Neural progenitor cell (in vitro differentiated cells): ENCODE measurements around the gene ADAM8. TPM values are rescaled to one million over a fixed set of nuclear protein-coding genes. Genes with fewer than 3 reads are reported as not detected.

ENCODE experiments used
- DNase-seq: peaks from one replicate; pipeline ENCODE4 v3.0.0-alpha.2; 2016; ENCODE audit warnings: low spot score
- H2AFZ ChIP-seq: fragments of 200-600 bp; sonication (generic); replicated peaks from 2 replicates; pipeline ENCODE4 v1.6.1; 2016; ENCODE audit warnings: antibody characterized with exemption
- H3F3A ChIP-seq: fragments of 200-600 bp; sonication (generic); 2 replicates; pipeline ENCODE4 v1.6.1; 2016; ENCODE audit warnings: antibody characterized with exemption, low read depth
- H3K27ac ChIP-seq: fragments of 200-600 bp; sonication (generic); 2 replicates; pipeline ENCODE4 v1.5.1; 2016; ENCODE audit warnings: mild to moderate bottlenecking
- H3K27me3 ChIP-seq: fragments of 200-600 bp; sonication (generic); 2 replicates; pipeline ENCODE4 v1.6.1; 2016; ENCODE audit warnings: mild to moderate bottlenecking, moderate library complexity
- H3K36me3 ChIP-seq: fragments of 200-600 bp; sonication (generic); 2 replicates; pipeline ENCODE4 v1.5.1; 2016
- H3K4me1 ChIP-seq: fragments of 200-600 bp; sonication (generic); 2 replicates; pipeline ENCODE4 v1.6.1; 2016; ENCODE audit warnings: mixed run types
- H3K4me2 ChIP-seq: fragments of 200-600 bp; sonication (generic); 2 replicates; pipeline ENCODE4 v1.6.1; 2016
- H3K4me3 ChIP-seq: fragments of 200-600 bp; sonication (generic); 2 replicates; pipeline ENCODE4 v1.5.1; 2016
- H3K79me2 ChIP-seq: fragments of 200-600 bp; sonication (generic); 2 replicates; pipeline ENCODE4 v1.6.1; 2016; ENCODE audit warnings: low read depth
- H3K9ac ChIP-seq: fragments of 200-600 bp; sonication (generic); 2 replicates; pipeline ENCODE4 v1.6.1; 2016
- H3K9me3 ChIP-seq: fragments of 200-600 bp; sonication (generic); 2 replicates; pipeline ENCODE4 v1.5.1; 2016; ENCODE audit warnings: low read depth
- H4K20me1 ChIP-seq: fragments of 200-600 bp; sonication (generic); 2 replicates; pipeline ENCODE4 v1.6.1; 2016; ENCODE audit warnings: low read depth
- H3K27ac Mint-ChIP-seq: 3 replicates; pipeline ENCODE4 v1.8.0; 2021; ENCODE audit warnings: mixed read lengths
- H3K27me3 Mint-ChIP-seq: 2 replicates; pipeline ENCODE4 v1.8.0; 2022; ENCODE audit warnings: low read depth, mild to moderate bottlenecking, inconsistent platforms, moderate library complexity, mixed read lengths; ENCODE audit not compliant: insufficient read depth
- H3K36me3 Mint-ChIP-seq: 3 replicates; pipeline ENCODE4 v1.8.0; 2021; ENCODE audit warnings: mixed read lengths
- H3K4me1 Mint-ChIP-seq: 3 replicates; pipeline ENCODE4 v1.8.0; 2021; ENCODE audit warnings: mixed read lengths
- H3K4me3 Mint-ChIP-seq: 3 replicates; pipeline ENCODE4 v1.8.0; 2021; ENCODE audit warnings: mild to moderate bottlenecking, moderate library complexity, mixed read lengths
- H3K9me3 Mint-ChIP-seq: 3 replicates; pipeline ENCODE4 v1.8.0; 2020; ENCODE audit warnings: mixed read lengths
- EZH2 ChIP-seq: fragments of 200-600 bp; sonication (generic); IDR thresholded peaks from 2 replicates; pipeline ENCODE4 v1.6.1; 2017; ENCODE audit warnings: antibody characterized with exemption, mild to moderate bottlenecking, moderate library complexity
- EZH2phosphoT487 ChIP-seq: fragments of 200-600 bp; sonication (generic); IDR thresholded peaks from 2 replicates; pipeline ENCODE4 v1.6.1; 2017; ENCODE audit warnings: antibody characterized with exemption
- total RNA-seq: library from RNA; depleted of rRNA; stranded (reverse); fragments of >200 nt; gene quantifications from 2 replicates; pipeline ENCODE4 v1.2.3, GENCODE V29; 2015; ENCODE audit warnings: low replicate concordance
- TF ChIP-seq, protein P1 (sequence below): fragments of 200-600 bp; sonication (generic); IDR thresholded peaks from 2 replicates; pipeline ENCODE4 v1.5.1; 2017; ENCODE audit warnings: antibody characterized with exemption, mild to moderate bottlenecking

Gene ADAM8
- total RNA-seq, 1 donor from 2014 or later: 3.3 TPM

DNA sequence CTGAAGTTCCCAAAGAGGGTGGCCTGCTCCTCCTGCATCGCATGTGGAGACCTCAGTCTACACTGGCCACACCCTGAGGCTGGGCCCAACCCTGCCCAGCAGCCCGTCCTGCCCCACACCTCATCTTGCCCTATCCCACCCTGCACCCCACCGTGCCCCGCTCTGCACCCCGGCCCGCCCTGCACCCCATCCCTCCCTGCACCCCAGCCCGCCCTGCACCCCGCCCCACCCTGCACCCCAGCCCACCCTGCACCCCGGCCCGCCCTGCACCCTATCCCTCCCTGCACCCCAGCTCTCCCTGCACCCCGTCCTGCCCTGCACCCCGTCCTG is 24.5 kb downstream of the ADAM8 start:
- peaks cover 4% of the 10 kb centered on the region for H3F3A ChIP-seq
- Mint-ChIP-seq H3K27me3 (peaks cover 12% of the 10 kb centered on the region), H3K9me3 (no peaks in the 10 kb centered on the region), H3K4me3 (no peak overlapping the region), H3K27ac (no peak overlapping the region), H3K36me3 (no peaks in the 10 kb centered on the region), H3K4me1 (peaks cover 19% of the 10 kb centered on the region)
- peaks cover 10% of the 10 kb centered on the region for H3K4me1 ChIP-seq
- no peaks in the 10 kb centered on the region for H3K9me3 ChIP-seq
- DNase-seq: no peak
- H3K27ac ChIP-seq: no peak overlapping the region
- no peak overlapping the region for H3K4me3 ChIP-seq
- H2AFZ ChIP-seq: no peak overlapping the region
- no peaks in the 10 kb centered on the region for H3K79me2 ChIP-seq
- H3K27me3 ChIP-seq: no peaks in the 10 kb centered on the region
- no peak overlapping the region for H3K4me2 ChIP-seq
- no peaks in the 10 kb centered on the region for H4K20me1 ChIP-seq
- TF ChIP-seq, protein P1, sequence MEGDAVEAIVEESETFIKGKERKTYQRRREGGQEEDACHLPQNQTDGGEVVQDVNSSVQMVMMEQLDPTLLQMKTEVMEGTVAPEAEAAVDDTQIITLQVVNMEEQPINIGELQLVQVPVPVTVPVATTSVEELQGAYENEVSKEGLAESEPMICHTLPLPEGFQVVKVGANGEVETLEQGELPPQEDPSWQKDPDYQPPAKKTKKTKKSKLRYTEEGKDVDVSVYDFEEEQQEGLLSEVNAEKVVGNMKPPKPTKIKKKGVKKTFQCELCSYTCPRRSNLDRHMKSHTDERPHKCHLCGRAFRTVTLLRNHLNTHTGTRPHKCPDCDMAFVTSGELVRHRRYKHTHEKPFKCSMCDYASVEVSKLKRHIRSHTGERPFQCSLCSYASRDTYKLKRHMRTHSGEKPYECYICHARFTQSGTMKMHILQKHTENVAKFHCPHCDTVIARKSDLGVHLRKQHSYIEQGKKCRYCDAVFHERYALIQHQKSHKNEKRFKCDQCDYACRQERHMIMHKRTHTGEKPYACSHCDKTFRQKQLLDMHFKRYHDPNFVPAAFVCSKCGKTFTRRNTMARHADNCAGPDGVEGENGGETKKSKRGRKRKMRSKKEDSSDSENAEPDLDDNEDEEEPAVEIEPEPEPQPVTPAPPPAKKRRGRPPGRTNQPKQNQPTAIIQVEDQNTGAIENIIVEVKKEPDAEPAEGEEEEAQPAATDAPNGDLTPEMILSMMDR: no peak
- TF ChIP-seq EZH2 (no peak), EZH2phosphoT487 (no peak)
- H3K36me3 ChIP-seq: no peaks in the 10 kb centered on the region
- no peak overlapping the region for H3K9ac ChIP-seq

DNA sequence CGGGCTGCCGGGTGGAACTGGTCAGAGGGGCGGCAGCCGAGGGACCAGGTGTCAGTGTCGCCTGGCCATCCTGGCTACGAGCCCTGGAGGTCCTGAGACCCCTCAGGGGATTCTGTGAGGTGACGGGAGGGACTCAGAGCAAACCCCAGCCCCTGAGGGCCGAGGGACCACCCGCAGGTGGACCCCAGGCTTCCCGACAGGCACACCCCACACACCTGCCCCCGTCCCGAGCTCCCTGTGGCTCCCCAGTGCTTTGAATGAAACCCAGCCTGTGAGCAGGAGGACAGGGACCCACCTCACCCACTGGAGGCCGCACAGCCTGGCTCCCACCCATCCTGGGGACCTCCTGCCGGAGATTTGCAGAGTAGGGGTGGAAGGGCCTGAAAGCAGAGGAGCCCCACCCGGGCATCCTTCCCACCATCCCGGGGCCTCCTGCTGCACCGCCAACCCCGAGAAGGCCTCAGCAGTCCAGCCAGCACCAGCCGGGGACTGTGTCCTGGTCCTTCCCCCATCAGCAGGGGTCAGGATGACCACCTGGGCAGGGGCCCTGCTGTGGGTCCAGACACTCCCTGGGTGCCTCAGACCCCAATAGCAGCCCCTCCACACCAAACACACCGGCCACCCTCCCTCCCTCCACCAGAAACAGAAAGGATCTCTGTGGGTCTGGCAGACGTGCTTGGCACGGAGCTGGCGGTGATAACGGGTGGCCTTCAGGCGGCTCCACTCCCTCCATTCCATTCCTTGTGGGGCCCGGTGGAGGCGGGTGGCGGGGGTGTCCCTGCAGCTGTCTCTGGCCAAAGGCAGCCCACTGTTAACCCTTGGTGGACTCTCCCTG is 25.1 kb downstream of the ADAM8 start:
- Mint-ChIP-seq H3K4me1 (peaks cover 21% of the 10 kb centered on the region), H3K9me3 (no peaks in the 10 kb centered on the region), H3K27ac (peak overlapping the region; percentile 74), H3K27me3 (peaks cover 7% of the 10 kb centered on the region), H3K36me3 (no peaks in the 10 kb centered on the region), H3K4me3 (no peak overlapping the region)
- H4K20me1 ChIP-seq: no peaks in the 10 kb centered on the region
- no peak overlapping the region for H3K4me3 ChIP-seq
- no peaks in the 10 kb centered on the region for H3F3A ChIP-seq
- H3K4me2 ChIP-seq: no peak overlapping the region
- H3K27ac ChIP-seq: no peak overlapping the region
- H3K4me1 ChIP-seq: peaks cover 9% of the 10 kb centered on the region
- no peaks in the 10 kb centered on the region for H3K9me3 ChIP-seq
- no peaks in the 10 kb centered on the region for H3K27me3 ChIP-seq
- H3K79me2 ChIP-seq: no peaks in the 10 kb centered on the region
- no peak for DNase-seq
- no peak overlapping the region for H3K9ac ChIP-seq
- no peaks in the 10 kb centered on the region for H3K36me3 ChIP-seq
- no peak for TF ChIP-seq EZH2
- no peak for TF ChIP-seq EZH2phosphoT487
- TF ChIP-seq, protein P1: no peak
- no peak overlapping the region for H2AFZ ChIP-seq

DNA sequence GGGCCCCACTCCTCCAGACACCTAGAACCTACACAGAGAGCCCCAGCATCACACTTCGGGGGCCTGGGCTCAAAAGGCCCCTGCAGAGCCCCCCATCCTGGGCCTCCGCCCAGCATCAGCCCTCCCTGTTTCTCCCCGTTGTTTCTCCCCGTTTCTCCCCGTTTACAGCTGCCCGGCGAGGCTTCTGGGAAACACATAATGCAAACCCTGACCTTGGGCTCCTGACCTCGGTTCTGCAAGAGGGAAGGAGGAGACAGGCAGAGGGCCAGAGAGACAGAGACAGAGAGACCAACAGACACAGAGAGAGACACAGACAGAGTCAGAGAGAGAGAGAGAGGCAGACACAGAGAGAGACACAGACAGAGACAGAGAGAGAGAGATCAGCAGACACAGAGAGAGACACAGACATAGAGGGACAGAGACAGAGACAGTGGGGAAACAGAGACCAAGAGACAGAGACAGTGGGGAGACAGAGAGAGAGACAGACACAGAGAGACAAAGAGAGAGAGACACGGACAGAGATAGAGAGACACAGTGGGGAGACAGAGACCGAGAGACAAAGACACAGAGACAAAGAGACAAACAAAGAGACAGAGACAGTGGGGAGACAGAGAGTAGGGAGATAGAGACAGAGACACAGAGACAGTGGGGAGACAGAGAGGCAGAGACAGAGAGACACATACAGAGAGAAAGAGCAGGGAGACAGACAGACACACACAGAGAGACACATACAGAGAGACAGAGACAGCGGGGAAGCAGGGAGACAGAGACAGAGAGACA is 26.5 kb downstream of the ADAM8 start:
- Histone ChIP-seq H2AFZ (no peak overlapping the region), H3K4me1 (peaks cover 18% of the 10 kb centered on the region), H3K9me3 (no peaks in the 10 kb centered on the region), H3K9ac (no peak overlapping the region), H3K4me3 (no peak overlapping the region), H3K4me2 (no peak overlapping the region), H3F3A (no peaks in the 10 kb centered on the region), H3K27ac (no peak overlapping the region), H3K27me3 (no peaks in the 10 kb centered on the region), H3K36me3 (no peaks in the 10 kb centered on the region), H3K79me2 (no peaks in the 10 kb centered on the region), H4K20me1 (no peaks in the 10 kb centered on the region)
- peaks cover 7% of the 10 kb centered on the region for H3K27me3 Mint-ChIP-seq
- no peaks in the 10 kb centered on the region for H3K36me3 Mint-ChIP-seq
- no peak for DNase-seq
- H3K9me3 Mint-ChIP-seq: no peaks in the 10 kb centered on the region
- H3K4me1 Mint-ChIP-seq: peaks cover 24% of the 10 kb centered on the region
- TF ChIP-seq EZH2 (no peak), EZH2phosphoT487 (no peak)
- TF ChIP-seq, protein P1: no peak
- H3K27ac Mint-ChIP-seq: peak overlapping the region; percentile 24
- H3K4me3 Mint-ChIP-seq: no peak overlapping the region
